Brain microvascular endothelial cell (primary cell): ENCODE results near the gene USP40.

ENCODE experiments used
- DNase-seq: peaks from one replicate; pipeline ENCODE4 v3.0.0-alpha.2; 2020
- H3K27ac ChIP-seq: fragments of 250-450 bp; sonication (Bioruptor Pico); 2 replicates; pipeline ENCODE4 v1.5.1; 2020; ENCODE audit warnings: mild to moderate bottlenecking, moderate library complexity
- H3K27me3 ChIP-seq: fragments of 250-450 bp; sonication (Bioruptor Pico); replicated peaks from 2 replicates; pipeline ENCODE4 v1.5.1; 2020; ENCODE audit warnings: mild to moderate bottlenecking
- H3K36me3 ChIP-seq: fragments of 250-450 bp; sonication (Bioruptor Pico); replicated peaks from 2 replicates; pipeline ENCODE4 v1.5.1; 2020; ENCODE audit warnings: mild to moderate bottlenecking
- H3K4me3 ChIP-seq: 2 replicates; pipeline ENCODE4 v1.5.1; 2011; ENCODE audit warnings: low read depth, mild to moderate bottlenecking, control low read depth, low read length, moderate library complexity
- in situ Hi-C: cut with HindIII; loops from 2 replicates; pipeline ENCODE4 v1.10.0; 2017; ENCODE audit warnings: low sequenced_read_pairs, low pct_ligation_motif_present
- TF ChIP-seq, protein P1 (sequence below): IDR thresholded peaks from 2 replicates; pipeline ENCODE4 v1.5.1; 2011; ENCODE audit warnings: low read depth, mild to moderate bottlenecking, moderate library complexity, low read length, control low read depth, inconsistent platforms; ENCODE audit errors: missing control alignments

USP40 gene

DNA sequence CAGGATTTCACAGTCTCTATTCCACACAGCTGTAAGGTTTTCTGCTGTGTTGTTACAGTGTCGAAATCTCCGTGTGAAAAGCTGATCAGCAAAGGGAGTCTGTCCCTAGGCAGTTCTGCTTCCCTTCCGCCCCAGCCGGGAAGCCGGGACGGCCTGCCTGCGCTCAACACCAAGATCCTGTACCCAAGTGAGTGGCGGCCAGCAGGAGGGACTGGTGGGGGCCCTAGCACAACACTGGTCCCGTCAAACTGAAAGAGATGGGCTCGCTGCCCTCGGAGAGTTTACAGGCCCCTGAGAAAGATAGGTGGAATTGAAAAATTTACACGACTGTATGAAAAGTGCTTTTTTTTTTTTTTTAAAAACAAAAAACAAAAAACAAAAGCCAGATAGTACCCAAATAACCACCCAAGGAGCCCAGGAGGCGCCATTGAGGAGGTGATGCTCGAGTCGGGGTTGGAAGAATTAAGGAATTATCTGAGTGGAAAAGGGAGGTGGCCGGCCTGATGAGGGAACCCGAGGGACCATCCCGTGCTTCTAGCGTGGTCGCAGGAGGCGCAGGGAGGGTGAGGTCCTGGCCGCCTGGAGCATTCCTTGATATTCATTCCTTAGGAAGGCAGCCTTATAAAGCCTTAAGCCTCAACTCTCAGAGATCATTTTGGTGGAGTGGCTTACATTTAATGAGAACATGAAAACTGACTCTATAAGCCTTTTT, 115.6 kb downstream of the USP40 start:
- TF ChIP-seq, protein P1, sequence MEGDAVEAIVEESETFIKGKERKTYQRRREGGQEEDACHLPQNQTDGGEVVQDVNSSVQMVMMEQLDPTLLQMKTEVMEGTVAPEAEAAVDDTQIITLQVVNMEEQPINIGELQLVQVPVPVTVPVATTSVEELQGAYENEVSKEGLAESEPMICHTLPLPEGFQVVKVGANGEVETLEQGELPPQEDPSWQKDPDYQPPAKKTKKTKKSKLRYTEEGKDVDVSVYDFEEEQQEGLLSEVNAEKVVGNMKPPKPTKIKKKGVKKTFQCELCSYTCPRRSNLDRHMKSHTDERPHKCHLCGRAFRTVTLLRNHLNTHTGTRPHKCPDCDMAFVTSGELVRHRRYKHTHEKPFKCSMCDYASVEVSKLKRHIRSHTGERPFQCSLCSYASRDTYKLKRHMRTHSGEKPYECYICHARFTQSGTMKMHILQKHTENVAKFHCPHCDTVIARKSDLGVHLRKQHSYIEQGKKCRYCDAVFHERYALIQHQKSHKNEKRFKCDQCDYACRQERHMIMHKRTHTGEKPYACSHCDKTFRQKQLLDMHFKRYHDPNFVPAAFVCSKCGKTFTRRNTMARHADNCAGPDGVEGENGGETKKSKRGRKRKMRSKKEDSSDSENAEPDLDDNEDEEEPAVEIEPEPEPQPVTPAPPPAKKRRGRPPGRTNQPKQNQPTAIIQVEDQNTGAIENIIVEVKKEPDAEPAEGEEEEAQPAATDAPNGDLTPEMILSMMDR = no peak
- in situ Hi-C loops = no loop called here
- no peak for DNase-seq
- no peak overlapping the region for H3K4me3 ChIP-seq
- no peaks in the 10 kb centered on the region for H3K27me3 ChIP-seq
- no peak overlapping the region for H3K27ac ChIP-seq
- H3K36me3 ChIP-seq = peaks cover 2% of the 10 kb centered on the region

DNA sequence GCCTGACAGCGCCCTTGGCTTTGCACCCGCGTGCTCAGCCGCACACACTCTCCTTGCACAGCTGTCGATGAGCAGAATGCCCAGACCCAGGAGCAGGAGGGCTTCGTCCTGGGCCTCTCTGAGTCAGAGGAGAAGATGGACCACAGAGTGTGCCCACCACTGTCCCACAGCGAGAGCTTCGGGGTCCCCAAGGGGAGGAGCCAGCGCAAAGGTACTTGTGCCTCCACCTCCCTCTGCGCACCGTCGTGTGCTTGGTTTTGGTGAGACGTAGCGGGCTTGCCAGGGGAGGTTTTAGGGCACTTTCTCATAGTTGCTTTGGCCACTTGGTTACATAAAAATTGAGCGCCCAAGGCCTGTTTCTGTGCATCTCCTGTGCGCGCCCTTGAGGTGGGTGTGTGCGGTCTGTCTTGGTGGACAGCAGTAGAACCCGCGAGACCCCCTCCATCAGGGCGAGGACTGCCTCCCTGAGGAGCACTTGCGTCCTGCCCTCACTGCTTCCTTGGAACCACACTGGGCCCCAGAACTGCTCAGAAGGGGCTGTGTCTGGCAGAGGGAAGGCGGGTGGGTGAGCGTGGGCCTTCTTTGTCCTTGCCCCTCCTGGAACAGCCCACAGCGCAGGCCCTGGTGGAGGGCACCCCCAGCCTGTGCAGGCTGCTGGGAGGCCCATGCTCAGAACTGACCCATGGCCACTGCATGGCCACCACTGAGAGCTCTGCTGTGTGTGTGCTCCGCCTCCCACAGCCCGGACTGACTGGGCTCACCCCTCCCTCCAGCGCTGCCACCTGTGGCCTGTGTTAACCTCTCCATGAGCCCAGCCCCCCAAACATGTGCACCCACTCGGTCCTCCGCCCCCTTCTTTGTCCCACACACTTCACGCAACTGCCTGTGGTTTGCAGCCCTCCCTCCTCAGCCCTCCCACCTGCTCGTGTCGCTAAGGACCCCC, 116.4 kb downstream of the USP40 start:
- H3K27ac ChIP-seq = no peak overlapping the region
- no peak for DNase-seq
- in situ Hi-C loops = no loop called here
- peaks cover 2% of the 10 kb centered on the region for H3K36me3 ChIP-seq
- H3K4me3 ChIP-seq = no peak overlapping the region
- H3K27me3 ChIP-seq = no peaks in the 10 kb centered on the region
- TF ChIP-seq, protein P1 = no peak

GRCh38 chr2:233449081-233449901, 117.3 kb downstream of the USP40 start:
- Histone ChIP-seq H3K4me3 (no peak overlapping the region), H3K36me3 (peaks cover 2% of the 10 kb centered on the region), H3K27ac (no peak overlapping the region), H3K27me3 (no peaks in the 10 kb centered on the region)
- in situ Hi-C loops = no loop called here
- peak; percentile 62 for DNase-seq
- TF ChIP-seq, protein P1 = peak; percentile 89

DNA sequence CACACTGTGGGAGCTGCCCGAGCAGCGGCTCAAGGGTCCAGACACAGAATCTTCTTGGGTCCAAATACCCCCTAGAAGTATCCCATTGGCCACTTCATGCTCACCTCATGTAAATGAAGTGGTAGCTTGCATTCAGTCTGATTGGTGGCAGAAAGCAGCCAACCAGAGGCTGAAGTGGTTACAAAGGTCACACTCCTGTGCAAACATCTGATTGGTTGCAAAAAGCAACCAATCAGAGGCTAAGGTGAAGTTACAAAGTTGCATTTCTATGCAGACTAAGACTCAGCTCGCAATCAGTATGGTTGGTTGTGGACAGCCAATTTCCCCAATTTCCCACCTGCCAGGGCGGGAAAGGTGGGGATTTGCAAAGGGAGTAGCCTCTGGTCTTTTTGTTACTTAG, 118.0 kb downstream of the USP40 start:
- no peaks in the 10 kb centered on the region for H3K27me3 ChIP-seq
- H3K27ac ChIP-seq = no peak overlapping the region
- H3K4me3 ChIP-seq = no peak overlapping the region
- TF ChIP-seq, protein P1 = no peak
- DNase-seq = no peak
- H3K36me3 ChIP-seq = peaks cover 2% of the 10 kb centered on the region
- in situ Hi-C loops = no loop called here

- no peak overlapping the region for H3K4me3 ChIP-seq
- H3K36me3 ChIP-seq = peaks cover 2% of the 10 kb centered on the region
- DNase-seq = no peak
- H3K27ac ChIP-seq = no peak overlapping the region
- in situ Hi-C loops = no loop called here
- H3K27me3 ChIP-seq = no peaks in the 10 kb centered on the region
- TF ChIP-seq, protein P1 = peak; percentile 56
These were observed 118.4 kb downstream of the USP40 start for GRCh38 chr2:233448220-233448559.
